Vagina (tissue), 2 donors: ENCODE results near the gene KRTAP10-4.

Source experiments
- CTCF ChIP-seq, 3 experiments: fragments of 450-650 bp in 2 of 3; fragments of 200-600 bp in 1 of 3; sonication (generic) in 1 of 3; IDR thresholded peaks; one replicate each; pipeline ENCODE4 v1.5.1; 2017 to 2019; ENCODE audit warnings: antibody characterized with exemption in 3 of 3, mild to moderate bottlenecking in 2 of 3, moderate library complexity in 2 of 3
- POLR2A ChIP-seq, 2 donors: fragments of 450-650 bp; IDR thresholded peaks; one replicate each; pipeline ENCODE4 v1.6.1; 2017; ENCODE audit warnings: antibody characterized with exemption in 2 of 2, mild to moderate bottlenecking in 2 of 2, moderate library complexity in 2 of 2

GRCh38 chr21:44613386-44614155 is 40.0 kb downstream of the KRTAP10-4 start:
- no peak for TF ChIP-seq POLR2A (IDR thresholded peaks at IDR 0.05)
- TF ChIP-seq CTCF (IDR thresholded peaks at IDR 0.05): no peak
